GM12878 (cell line): ENCODE measurements around the gene LMO7.

Source experiments
- ATF3 ChIP-seq: IDR thresholded peaks from 2 replicates; pipeline ENCODE4 v1.6.1; 2011; ENCODE audit warnings: low read depth, mild to moderate bottlenecking, low read length, moderate library complexity, borderline replicate concordance; ENCODE audit errors: extremely low read depth
- BCL11A ChIP-seq: IDR thresholded peaks from 2 replicates; pipeline ENCODE4 v1.6.1; 2011; ENCODE audit warnings: low read depth, low read length
- CBFB ChIP-seq: IDR thresholded peaks from 2 replicates; pipeline ENCODE4 v1.6.1; 2016; ENCODE audit warnings: antibody characterized with exemption, low read depth
- CHD4 ChIP-seq: fragments of 200-600 bp; sonication (generic); IDR thresholded peaks from 2 replicates; pipeline ENCODE4 v1.6.1; 2016; ENCODE audit warnings: mild to moderate bottlenecking
- CTCF ChIP-seq, 3 experiments: IDR thresholded peaks in 2 of 3; conservative IDR thresholded peaks in 1 of 3; 2 replicates each; pipeline ENCODE4 v1.5.1; 2011; ENCODE audit warnings: low read depth in 3 of 3, low read length in 3 of 3, mild to moderate bottlenecking in 3 of 3, control low read depth in 2 of 3, moderate library complexity in 2 of 3, inconsistent platforms in 1 of 3, mixed read lengths in 1 of 3; ENCODE audit not compliant: control insufficient read depth in 2 of 3, insufficient read depth in 1 of 3; ENCODE audit errors: extremely low read depth in 1 of 3
- ESRRA ChIP-seq: IDR thresholded peaks from 2 replicates; pipeline ENCODE4 v1.6.1; 2012; ENCODE audit warnings: mild to moderate bottlenecking, low read length, improper control_type of control experiment
- POLR2A ChIP-seq: IDR thresholded peaks from 2 replicates; pipeline ENCODE4 v1.6.1; 2011; ENCODE audit warnings: low read depth, mild to moderate bottlenecking, low read length
- POLR2AphosphoS2 ChIP-seq: IDR thresholded peaks from 2 replicates; pipeline ENCODE4 v1.6.1; 2011; ENCODE audit warnings: low read depth, mild to moderate bottlenecking, low read length, improper control_type of control experiment, moderate library complexity
- POLR2AphosphoS5 ChIP-seq: IDR thresholded peaks from 2 replicates; pipeline ENCODE4 v1.6.1; 2011; ENCODE audit warnings: mild to moderate bottlenecking, low read length, inconsistent platforms
- REST ChIP-seq: IDR thresholded peaks from 2 replicates; pipeline ENCODE4 v1.6.1; 2012; ENCODE audit warnings: mild to moderate bottlenecking, low read depth, low read length
- SIX5 ChIP-seq: IDR thresholded peaks from 2 replicates; pipeline ENCODE4 v1.6.1; 2011; ENCODE audit warnings: mild to moderate bottlenecking, low read depth, low read length, moderate library complexity; ENCODE audit not compliant: severe bottlenecking
- TF ChIP-seq, protein P1 (sequence below): fragments of 450-650 bp; IDR thresholded peaks from 2 replicates; pipeline ENCODE4 v1.6.1; 2017; ENCODE audit warnings: mild to moderate bottlenecking
- TF ChIP-seq, protein P2 (sequence below): fragments of 450-650 bp; formaldehyde crosslinking; IDR thresholded peaks from 2 replicates; pipeline ENCODE4 v1.4.0; 2022; ENCODE audit warnings: mild to moderate bottlenecking, moderate library complexity
- TF ChIP-seq, protein P3 (sequence below): fragments of 150-350 bp; IDR thresholded peaks from 2 replicates; pipeline ENCODE4 v1.6.1; 2016; ENCODE audit warnings: low read depth, low read length

DNA sequence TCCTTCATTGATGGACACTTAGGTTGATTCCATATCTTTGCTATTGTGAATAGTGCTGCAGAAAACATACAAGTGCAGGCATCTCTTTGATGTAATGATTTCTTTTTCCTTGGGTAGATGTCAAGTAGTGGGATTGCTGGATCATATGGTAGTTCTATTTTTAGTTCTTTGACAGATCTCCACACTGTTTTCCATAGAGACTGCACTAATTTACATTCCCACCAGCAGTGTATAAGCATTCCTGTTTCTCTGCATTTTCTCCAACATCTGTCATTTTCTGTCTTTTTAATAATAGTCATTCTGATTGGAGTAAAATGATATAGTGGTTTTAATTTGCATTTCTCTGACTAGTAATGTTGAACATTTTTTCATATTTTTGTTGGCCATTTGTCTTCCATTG, 116.7 kb downstream of the LMO7 start:
- TF ChIP-seq, protein P1, sequence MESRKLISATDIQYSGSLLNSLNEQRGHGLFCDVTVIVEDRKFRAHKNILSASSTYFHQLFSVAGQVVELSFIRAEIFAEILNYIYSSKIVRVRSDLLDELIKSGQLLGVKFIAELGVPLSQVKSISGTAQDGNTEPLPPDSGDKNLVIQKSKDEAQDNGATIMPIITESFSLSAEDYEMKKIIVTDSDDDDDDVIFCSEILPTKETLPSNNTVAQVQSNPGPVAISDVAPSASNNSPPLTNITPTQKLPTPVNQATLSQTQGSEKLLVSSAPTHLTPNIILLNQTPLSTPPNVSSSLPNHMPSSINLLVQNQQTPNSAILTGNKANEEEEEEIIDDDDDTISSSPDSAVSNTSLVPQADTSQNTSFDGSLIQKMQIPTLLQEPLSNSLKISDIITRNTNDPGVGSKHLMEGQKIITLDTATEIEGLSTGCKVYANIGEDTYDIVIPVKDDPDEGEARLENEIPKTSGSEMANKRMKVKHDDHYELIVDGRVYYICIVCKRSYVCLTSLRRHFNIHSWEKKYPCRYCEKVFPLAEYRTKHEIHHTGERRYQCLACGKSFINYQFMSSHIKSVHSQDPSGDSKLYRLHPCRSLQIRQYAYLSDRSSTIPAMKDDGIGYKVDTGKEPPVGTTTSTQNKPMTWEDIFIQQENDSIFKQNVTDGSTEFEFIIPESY = no peak
- TF ChIP-seq POLR2AphosphoS2 (no peak), ESRRA (no peak), CTCF (IDR thresholded peaks at IDR 0.05 in 2 of 3, conservative IDR thresholded peaks at IDR 0.05 in 1 of 3; ENCODE audit: control insufficient read depth in 2 of 3, extremely low read depth in 1 of 3, insufficient read depth in 1 of 3, low read depth in 3 of 3, low read length in 3 of 3) (no peak), POLR2A (no peak), REST (no peak), CHD4 (no peak), ATF3 (no peak), POLR2AphosphoS5 (no peak), BCL11A (no peak), SIX5 (no peak), CBFB (no peak)
- TF ChIP-seq, protein P2, sequence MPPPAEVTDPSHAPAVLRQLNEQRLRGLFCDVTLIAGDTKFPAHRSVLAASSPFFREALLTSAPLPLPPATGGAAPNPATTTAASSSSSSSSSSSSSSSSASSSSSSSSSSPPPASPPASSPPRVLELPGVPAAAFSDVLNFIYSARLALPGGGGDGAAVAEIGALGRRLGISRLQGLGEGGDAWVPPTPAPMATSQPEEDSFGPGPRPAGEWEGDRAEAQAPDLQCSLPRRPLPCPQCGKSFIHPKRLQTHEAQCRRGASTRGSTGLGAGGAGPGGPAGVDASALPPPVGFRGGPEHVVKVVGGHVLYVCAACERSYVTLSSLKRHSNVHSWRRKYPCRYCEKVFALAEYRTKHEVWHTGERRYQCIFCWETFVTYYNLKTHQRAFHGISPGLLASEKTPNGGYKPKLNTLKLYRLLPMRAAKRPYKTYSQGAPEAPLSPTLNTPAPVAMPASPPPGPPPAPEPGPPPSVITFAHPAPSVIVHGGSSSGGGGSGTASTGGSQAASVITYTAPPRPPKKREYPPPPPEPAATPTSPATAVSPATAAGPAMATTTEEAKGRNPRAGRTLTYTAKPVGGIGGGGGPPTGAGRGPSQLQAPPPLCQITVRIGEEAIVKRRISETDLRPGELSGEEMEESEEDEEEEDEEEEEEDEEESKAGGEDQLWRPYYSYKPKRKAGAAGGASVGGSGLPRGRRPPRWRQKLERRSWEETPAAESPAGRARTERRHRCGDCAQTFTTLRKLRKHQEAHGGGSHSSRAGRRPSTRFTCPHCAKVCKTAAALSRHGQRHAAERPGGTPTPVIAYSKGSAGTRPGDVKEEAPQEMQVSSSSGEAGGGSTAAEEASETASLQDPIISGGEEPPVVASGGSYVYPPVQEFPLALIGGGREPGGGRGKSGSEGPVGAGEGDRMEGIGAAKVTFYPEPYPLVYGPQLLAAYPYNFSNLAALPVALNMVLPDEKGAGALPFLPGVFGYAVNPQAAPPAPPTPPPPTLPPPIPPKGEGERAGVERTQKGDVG (CRISPR knock-in tag) = no peak
- TF ChIP-seq, protein P3, sequence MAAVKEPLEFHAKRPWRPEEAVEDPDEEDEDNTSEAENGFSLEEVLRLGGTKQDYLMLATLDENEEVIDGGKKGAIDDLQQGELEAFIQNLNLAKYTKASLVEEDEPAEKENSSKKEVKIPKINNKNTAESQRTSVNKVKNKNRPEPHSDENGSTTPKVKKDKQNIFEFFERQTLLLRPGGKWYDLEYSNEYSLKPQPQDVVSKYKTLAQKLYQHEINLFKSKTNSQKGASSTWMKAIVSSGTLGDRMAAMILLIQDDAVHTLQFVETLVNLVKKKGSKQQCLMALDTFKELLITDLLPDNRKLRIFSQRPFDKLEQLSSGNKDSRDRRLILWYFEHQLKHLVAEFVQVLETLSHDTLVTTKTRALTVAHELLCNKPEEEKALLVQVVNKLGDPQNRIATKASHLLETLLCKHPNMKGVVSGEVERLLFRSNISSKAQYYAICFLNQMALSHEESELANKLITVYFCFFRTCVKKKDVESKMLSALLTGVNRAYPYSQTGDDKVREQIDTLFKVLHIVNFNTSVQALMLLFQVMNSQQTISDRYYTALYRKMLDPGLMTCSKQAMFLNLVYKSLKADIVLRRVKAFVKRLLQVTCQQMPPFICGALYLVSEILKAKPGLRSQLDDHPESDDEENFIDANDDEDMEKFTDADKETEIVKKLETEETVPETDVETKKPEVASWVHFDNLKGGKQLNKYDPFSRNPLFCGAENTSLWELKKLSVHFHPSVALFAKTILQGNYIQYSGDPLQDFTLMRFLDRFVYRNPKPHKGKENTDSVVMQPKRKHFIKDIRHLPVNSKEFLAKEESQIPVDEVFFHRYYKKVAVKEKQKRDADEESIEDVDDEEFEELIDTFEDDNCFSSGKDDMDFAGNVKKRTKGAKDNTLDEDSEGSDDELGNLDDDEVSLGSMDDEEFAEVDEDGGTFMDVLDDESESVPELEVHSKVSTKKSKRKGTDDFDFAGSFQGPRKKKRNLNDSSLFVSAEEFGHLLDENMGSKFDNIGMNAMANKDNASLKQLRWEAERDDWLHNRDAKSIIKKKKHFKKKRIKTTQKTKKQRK = no peak
